Neural progenitor cell (in vitro differentiated cells): ENCODE measurements around the gene GPRC5D. TPM values are rescaled to one million over a fixed set of nuclear protein-coding genes. Genes with fewer than 3 reads are reported as not detected.

ENCODE experiments used
- DNase-seq: peaks from one replicate; pipeline ENCODE4 v3.0.0-alpha.2; 2016; ENCODE audit warnings: low spot score
- H2AFZ ChIP-seq: fragments of 200-600 bp; sonication (generic); replicated peaks from 2 replicates; pipeline ENCODE4 v1.6.1; 2016; ENCODE audit warnings: antibody characterized with exemption
- H3F3A ChIP-seq: fragments of 200-600 bp; sonication (generic); 2 replicates; pipeline ENCODE4 v1.6.1; 2016; ENCODE audit warnings: antibody characterized with exemption, low read depth
- H3K27ac ChIP-seq: fragments of 200-600 bp; sonication (generic); 2 replicates; pipeline ENCODE4 v1.5.1; 2016; ENCODE audit warnings: mild to moderate bottlenecking
- H3K27me3 ChIP-seq: fragments of 200-600 bp; sonication (generic); 2 replicates; pipeline ENCODE4 v1.6.1; 2016; ENCODE audit warnings: mild to moderate bottlenecking, moderate library complexity
- H3K36me3 ChIP-seq: fragments of 200-600 bp; sonication (generic); 2 replicates; pipeline ENCODE4 v1.5.1; 2016
- H3K4me1 ChIP-seq: fragments of 200-600 bp; sonication (generic); 2 replicates; pipeline ENCODE4 v1.6.1; 2016; ENCODE audit warnings: mixed run types
- H3K4me2 ChIP-seq: fragments of 200-600 bp; sonication (generic); 2 replicates; pipeline ENCODE4 v1.6.1; 2016
- H3K4me3 ChIP-seq: fragments of 200-600 bp; sonication (generic); 2 replicates; pipeline ENCODE4 v1.5.1; 2016
- H3K79me2 ChIP-seq: fragments of 200-600 bp; sonication (generic); 2 replicates; pipeline ENCODE4 v1.6.1; 2016; ENCODE audit warnings: low read depth
- H3K9ac ChIP-seq: fragments of 200-600 bp; sonication (generic); 2 replicates; pipeline ENCODE4 v1.6.1; 2016
- H3K9me3 ChIP-seq: fragments of 200-600 bp; sonication (generic); 2 replicates; pipeline ENCODE4 v1.5.1; 2016; ENCODE audit warnings: low read depth
- H4K20me1 ChIP-seq: fragments of 200-600 bp; sonication (generic); 2 replicates; pipeline ENCODE4 v1.6.1; 2016; ENCODE audit warnings: low read depth
- H3K27ac Mint-ChIP-seq: 3 replicates; pipeline ENCODE4 v1.8.0; 2021; ENCODE audit warnings: mixed read lengths
- H3K27me3 Mint-ChIP-seq: 2 replicates; pipeline ENCODE4 v1.8.0; 2022; ENCODE audit warnings: low read depth, mild to moderate bottlenecking, inconsistent platforms, moderate library complexity, mixed read lengths; ENCODE audit not compliant: insufficient read depth
- H3K36me3 Mint-ChIP-seq: 3 replicates; pipeline ENCODE4 v1.8.0; 2021; ENCODE audit warnings: mixed read lengths
- H3K4me1 Mint-ChIP-seq: 3 replicates; pipeline ENCODE4 v1.8.0; 2021; ENCODE audit warnings: mixed read lengths
- H3K4me3 Mint-ChIP-seq: 3 replicates; pipeline ENCODE4 v1.8.0; 2021; ENCODE audit warnings: mild to moderate bottlenecking, moderate library complexity, mixed read lengths
- H3K9me3 Mint-ChIP-seq: 3 replicates; pipeline ENCODE4 v1.8.0; 2020; ENCODE audit warnings: mixed read lengths
- EZH2 ChIP-seq: fragments of 200-600 bp; sonication (generic); IDR thresholded peaks from 2 replicates; pipeline ENCODE4 v1.6.1; 2017; ENCODE audit warnings: antibody characterized with exemption, mild to moderate bottlenecking, moderate library complexity
- EZH2phosphoT487 ChIP-seq: fragments of 200-600 bp; sonication (generic); IDR thresholded peaks from 2 replicates; pipeline ENCODE4 v1.6.1; 2017; ENCODE audit warnings: antibody characterized with exemption
- total RNA-seq: library from RNA; depleted of rRNA; stranded (reverse); fragments of >200 nt; gene quantifications from 2 replicates; pipeline ENCODE4 v1.2.3, GENCODE V29; 2015; ENCODE audit warnings: low replicate concordance
- TF ChIP-seq, protein P1 (sequence below): fragments of 200-600 bp; sonication (generic); IDR thresholded peaks from 2 replicates; pipeline ENCODE4 v1.5.1; 2017; ENCODE audit warnings: antibody characterized with exemption, mild to moderate bottlenecking

GPRC5D gene
- total RNA-seq, 1 donor from 2014 or later = not detected

DNA sequence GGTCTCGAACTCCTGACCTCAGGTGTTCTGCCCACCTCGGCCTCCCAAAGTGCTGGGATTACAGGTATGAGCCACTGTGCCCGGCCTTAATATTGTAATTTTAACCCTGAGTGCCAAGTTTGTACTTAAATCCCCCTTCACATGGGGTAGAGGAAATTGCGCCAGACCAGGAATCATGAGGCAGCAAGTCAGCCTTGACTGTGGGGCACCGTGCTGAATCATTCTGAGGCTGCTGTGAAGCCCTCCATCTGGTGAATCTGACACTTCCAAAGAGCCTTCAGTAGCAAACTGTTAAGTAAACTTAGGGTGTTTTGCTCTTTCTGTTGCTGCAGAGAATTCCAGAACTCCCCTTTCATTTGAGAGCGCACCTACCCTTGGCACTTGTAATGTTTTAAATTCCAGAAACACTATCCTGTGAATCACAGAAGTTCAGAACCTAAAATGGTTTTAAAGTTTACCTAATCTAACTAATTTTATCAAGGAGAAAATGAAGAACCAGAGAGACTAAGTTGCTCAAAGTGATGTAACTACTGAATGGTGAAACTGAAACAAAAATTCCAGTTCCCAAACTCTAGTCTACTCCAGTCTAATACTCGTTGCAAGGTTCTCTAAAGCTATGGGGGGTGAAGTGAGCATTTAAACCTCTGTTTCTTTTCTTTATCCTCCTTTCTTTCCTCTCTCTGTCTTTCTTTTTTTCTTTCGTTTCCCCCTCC lies 40.6 kb upstream of the GPRC5D start:
- no peaks in the 10 kb centered on the region for H3F3A ChIP-seq
- no peak overlapping the region for H3K9ac ChIP-seq
- no peak overlapping the region for H2AFZ ChIP-seq
- Mint-ChIP-seq H3K9me3 (no peaks in the 10 kb centered on the region), H3K4me1 (peaks cover 14% of the 10 kb centered on the region), H3K36me3 (peaks cover 6% of the 10 kb centered on the region), H3K4me3 (no peak overlapping the region), H3K27me3 (no peaks in the 10 kb centered on the region), H3K27ac (no peak overlapping the region)
- no peaks in the 10 kb centered on the region for H4K20me1 ChIP-seq
- no peak for TF ChIP-seq EZH2phosphoT487
- TF ChIP-seq, protein P1, sequence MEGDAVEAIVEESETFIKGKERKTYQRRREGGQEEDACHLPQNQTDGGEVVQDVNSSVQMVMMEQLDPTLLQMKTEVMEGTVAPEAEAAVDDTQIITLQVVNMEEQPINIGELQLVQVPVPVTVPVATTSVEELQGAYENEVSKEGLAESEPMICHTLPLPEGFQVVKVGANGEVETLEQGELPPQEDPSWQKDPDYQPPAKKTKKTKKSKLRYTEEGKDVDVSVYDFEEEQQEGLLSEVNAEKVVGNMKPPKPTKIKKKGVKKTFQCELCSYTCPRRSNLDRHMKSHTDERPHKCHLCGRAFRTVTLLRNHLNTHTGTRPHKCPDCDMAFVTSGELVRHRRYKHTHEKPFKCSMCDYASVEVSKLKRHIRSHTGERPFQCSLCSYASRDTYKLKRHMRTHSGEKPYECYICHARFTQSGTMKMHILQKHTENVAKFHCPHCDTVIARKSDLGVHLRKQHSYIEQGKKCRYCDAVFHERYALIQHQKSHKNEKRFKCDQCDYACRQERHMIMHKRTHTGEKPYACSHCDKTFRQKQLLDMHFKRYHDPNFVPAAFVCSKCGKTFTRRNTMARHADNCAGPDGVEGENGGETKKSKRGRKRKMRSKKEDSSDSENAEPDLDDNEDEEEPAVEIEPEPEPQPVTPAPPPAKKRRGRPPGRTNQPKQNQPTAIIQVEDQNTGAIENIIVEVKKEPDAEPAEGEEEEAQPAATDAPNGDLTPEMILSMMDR = no peak
- TF ChIP-seq EZH2 = no peak
- H3K9me3 ChIP-seq = no peaks in the 10 kb centered on the region
- DNase-seq = no peak
- no peaks in the 10 kb centered on the region for H3K79me2 ChIP-seq
- no peak overlapping the region for H3K4me3 ChIP-seq
- H3K36me3 ChIP-seq = no peaks in the 10 kb centered on the region
- peaks cover 13% of the 10 kb centered on the region for H3K4me1 ChIP-seq
- no peak overlapping the region for H3K4me2 ChIP-seq
- H3K27me3 ChIP-seq = no peaks in the 10 kb centered on the region
- no peak overlapping the region for H3K27ac ChIP-seq

DNA sequence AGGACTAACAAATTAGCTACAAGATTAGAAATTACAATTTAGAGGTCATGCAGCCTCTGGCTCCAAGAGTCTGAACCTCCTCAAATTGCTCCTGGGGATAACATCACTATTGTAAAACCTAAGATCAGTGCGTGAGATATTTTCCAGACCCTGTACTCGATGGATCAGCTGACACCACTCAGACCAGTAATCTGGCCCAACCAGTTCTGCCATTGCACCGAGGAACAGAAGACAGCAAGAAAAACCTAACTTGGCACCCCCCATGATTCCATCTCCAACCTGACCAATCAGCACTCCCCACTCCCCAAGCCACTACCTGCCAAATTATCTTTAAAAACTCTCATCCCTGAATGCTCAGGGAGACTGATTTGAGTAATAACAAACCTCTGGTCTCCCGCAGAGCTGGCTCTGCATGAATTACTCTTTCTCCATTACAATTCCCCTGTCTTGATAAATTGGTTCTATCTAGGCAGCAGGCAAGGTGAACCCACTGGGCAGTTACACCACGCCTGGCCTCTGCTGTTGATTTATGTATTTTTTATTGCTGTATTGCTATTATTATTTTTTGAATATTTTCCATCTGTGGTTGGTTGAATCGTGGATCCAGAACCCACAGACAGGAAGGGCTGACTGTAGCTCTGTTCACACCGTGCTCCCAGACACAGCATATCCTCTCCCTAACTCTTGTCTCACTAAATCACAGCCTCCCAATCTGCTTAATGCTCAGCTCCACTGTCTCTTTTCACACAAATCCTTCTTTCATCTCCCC lies 38.9 kb upstream of the GPRC5D start:
- H3K79me2 ChIP-seq = no peaks in the 10 kb centered on the region
- H3K9me3 ChIP-seq = no peaks in the 10 kb centered on the region
- H3F3A ChIP-seq = no peaks in the 10 kb centered on the region
- TF ChIP-seq EZH2 (no peak), EZH2phosphoT487 (no peak)
- TF ChIP-seq, protein P1 = no peak
- H3K4me3 Mint-ChIP-seq = no peak overlapping the region
- H3K4me3 ChIP-seq = no peak overlapping the region
- no peaks in the 10 kb centered on the region for H4K20me1 ChIP-seq
- H3K36me3 ChIP-seq = no peaks in the 10 kb centered on the region
- H3K27ac ChIP-seq = no peak overlapping the region
- no peaks in the 10 kb centered on the region for H3K27me3 ChIP-seq
- peaks cover 8% of the 10 kb centered on the region for H3K36me3 Mint-ChIP-seq
- no peak for DNase-seq
- H3K27me3 Mint-ChIP-seq = no peaks in the 10 kb centered on the region
- H3K27ac Mint-ChIP-seq = no peak overlapping the region
- H3K4me1 ChIP-seq = peaks cover 13% of the 10 kb centered on the region
- no peak overlapping the region for H3K4me2 ChIP-seq
- H3K9ac ChIP-seq = no peak overlapping the region
- H2AFZ ChIP-seq = no peak overlapping the region
- peaks cover 10% of the 10 kb centered on the region for H3K4me1 Mint-ChIP-seq
- H3K9me3 Mint-ChIP-seq = no peaks in the 10 kb centered on the region

DNA sequence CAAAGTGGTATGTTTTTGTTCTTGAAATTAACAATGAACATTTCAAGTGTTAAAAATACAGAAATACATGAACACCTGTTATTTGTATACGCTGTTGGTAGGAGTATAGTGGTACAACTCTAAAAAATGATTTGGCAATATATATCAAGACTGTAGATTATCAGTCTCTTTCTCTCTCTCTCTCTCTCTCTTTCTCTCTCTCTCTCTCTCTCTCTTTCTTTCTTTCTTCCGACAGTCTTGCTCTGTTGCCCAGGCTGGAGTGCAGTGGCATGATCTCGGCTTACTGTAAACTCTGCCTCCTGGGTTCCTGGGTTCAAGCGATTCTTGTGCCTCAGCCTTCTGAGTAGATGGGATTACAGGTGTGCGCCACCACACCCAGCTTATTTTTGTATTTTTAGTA lies 35.5 kb upstream of the GPRC5D start:
- Histone ChIP-seq H4K20me1 (no peaks in the 10 kb centered on the region), H3K4me3 (no peak overlapping the region), H3K27ac (no peak overlapping the region), H3K79me2 (no peaks in the 10 kb centered on the region), H3K27me3 (no peaks in the 10 kb centered on the region), H3K9me3 (no peaks in the 10 kb centered on the region), H3K4me2 (no peak overlapping the region), H2AFZ (no peak overlapping the region), H3F3A (no peaks in the 10 kb centered on the region), H3K36me3 (no peaks in the 10 kb centered on the region), H3K4me1 (peaks cover 13% of the 10 kb centered on the region), H3K9ac (no peak overlapping the region)
- no peak for DNase-seq
- Mint-ChIP-seq H3K27me3 (no peaks in the 10 kb centered on the region), H3K27ac (peak overlapping the region; percentile 40), H3K4me1 (peaks cover 10% of the 10 kb centered on the region), H3K4me3 (no peak overlapping the region), H3K36me3 (peaks cover 9% of the 10 kb centered on the region), H3K9me3 (no peaks in the 10 kb centered on the region)
- TF ChIP-seq EZH2 (no peak), EZH2phosphoT487 (no peak)
- TF ChIP-seq, protein P1 = no peak
